Measurements from ENCODE around the gene RFLNA.

Gene RFLNA

DNA sequence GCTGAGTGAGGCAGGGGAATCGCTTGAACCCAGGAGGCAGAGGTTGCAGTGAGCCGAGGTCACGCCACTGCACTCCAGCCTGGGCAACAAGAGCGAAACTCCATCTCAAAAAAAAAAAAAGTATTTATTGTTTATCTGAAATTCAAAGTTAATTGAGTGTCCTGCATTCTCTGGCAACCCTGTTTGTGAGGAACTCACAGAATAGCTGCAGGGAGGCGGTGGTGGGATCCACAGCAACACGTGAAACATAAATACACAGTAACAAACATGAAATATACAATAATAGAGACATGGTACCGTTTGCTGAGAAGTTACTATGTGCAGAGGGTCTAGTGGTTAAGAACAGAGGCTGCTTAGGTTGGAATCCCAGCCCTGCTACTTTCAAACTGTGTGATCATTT, 43.7 kb upstream of the RFLNA start:
- Histone ChIP-seq H3K27me3 (ENCODE audit: insufficient read depth, low read length, poor library complexity, severe bottlenecking) (no peaks in the 10 kb centered on the region), H3F3A (ENCODE audit: low read depth) (no peaks in the 10 kb centered on the region), H3K36me3 (ENCODE audit: insufficient read depth, low read length) (no peaks in the 10 kb centered on the region)

GRCh38 chr12:124252964-124253363, 41.9 kb upstream of the RFLNA start:
- Histone ChIP-seq H3K9me3 (ENCODE audit: insufficient read depth, low read depth, low read length) (no peaks in the 10 kb centered on the region), H3K36me3 (ENCODE audit: insufficient read depth, low read length) (no peaks in the 10 kb centered on the region), H3F3A (ENCODE audit: low read depth) (no peaks in the 10 kb centered on the region), H3K4me3 (ENCODE audit: low read length, poor library complexity, severe bottlenecking) (no peak overlapping the region), H3K4me1 (ENCODE audit: insufficient read depth, low read length, poor library complexity, severe bottlenecking) (no peaks in the 10 kb centered on the region), H2AFZ (ENCODE audit: low read length) (no peak overlapping the region), H3K27me3 (ENCODE audit: insufficient read depth, low read length, poor library complexity, severe bottlenecking) (no peaks in the 10 kb centered on the region), H3K4me2 (ENCODE audit: low read depth, low read length, poor library complexity, severe bottlenecking) (no peak overlapping the region), H3K9ac (ENCODE audit: low read depth, low read length, poor library complexity, severe bottlenecking) (no peak overlapping the region), H4K20me1 (ENCODE audit: insufficient read depth, low read length, poor library complexity, severe bottlenecking) (no peaks in the 10 kb centered on the region), H3K79me2 (ENCODE audit: insufficient read depth, low read length) (no peaks in the 10 kb centered on the region), H3K9me2 (replicated peaks; ENCODE audit: low read depth, low read length) (no peaks in the 10 kb centered on the region)
- TF ChIP-seq, protein P1, sequence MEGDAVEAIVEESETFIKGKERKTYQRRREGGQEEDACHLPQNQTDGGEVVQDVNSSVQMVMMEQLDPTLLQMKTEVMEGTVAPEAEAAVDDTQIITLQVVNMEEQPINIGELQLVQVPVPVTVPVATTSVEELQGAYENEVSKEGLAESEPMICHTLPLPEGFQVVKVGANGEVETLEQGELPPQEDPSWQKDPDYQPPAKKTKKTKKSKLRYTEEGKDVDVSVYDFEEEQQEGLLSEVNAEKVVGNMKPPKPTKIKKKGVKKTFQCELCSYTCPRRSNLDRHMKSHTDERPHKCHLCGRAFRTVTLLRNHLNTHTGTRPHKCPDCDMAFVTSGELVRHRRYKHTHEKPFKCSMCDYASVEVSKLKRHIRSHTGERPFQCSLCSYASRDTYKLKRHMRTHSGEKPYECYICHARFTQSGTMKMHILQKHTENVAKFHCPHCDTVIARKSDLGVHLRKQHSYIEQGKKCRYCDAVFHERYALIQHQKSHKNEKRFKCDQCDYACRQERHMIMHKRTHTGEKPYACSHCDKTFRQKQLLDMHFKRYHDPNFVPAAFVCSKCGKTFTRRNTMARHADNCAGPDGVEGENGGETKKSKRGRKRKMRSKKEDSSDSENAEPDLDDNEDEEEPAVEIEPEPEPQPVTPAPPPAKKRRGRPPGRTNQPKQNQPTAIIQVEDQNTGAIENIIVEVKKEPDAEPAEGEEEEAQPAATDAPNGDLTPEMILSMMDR (conservative IDR thresholded peaks at IDR 0.05; ENCODE audit: low read length): no peak
- TF ChIP-seq EZH2phosphoT487 (IDR thresholded peaks at IDR 0.05; ENCODE audit: borderline replicate concordance): no peak

More for the DNA sequence above, 43.7 kb upstream of the RFLNA start:
- no peaks in the 10 kb centered on the region for H4K20me1 ChIP-seq (ENCODE audit: insufficient read depth, low read length, poor library complexity, severe bottlenecking)
- no peak for TF ChIP-seq EZH2phosphoT487 (IDR thresholded peaks at IDR 0.05; ENCODE audit: borderline replicate concordance)
- TF ChIP-seq, protein P1 (conservative IDR thresholded peaks at IDR 0.05; ENCODE audit: low read length): no peak
- no peaks in the 10 kb centered on the region for H3K4me1 ChIP-seq (ENCODE audit: insufficient read depth, low read length, poor library complexity, severe bottlenecking)
- H3K9ac ChIP-seq (ENCODE audit: low read depth, low read length, poor library complexity, severe bottlenecking): no peak overlapping the region
- no peak overlapping the region for H3K4me3 ChIP-seq (ENCODE audit: low read length, poor library complexity, severe bottlenecking)
- H2AFZ ChIP-seq (ENCODE audit: low read length): no peak overlapping the region
- no peaks in the 10 kb centered on the region for H3K79me2 ChIP-seq (ENCODE audit: insufficient read depth, low read length)
- no peak overlapping the region for H3K4me2 ChIP-seq (ENCODE audit: low read depth, low read length, poor library complexity, severe bottlenecking)
- no peaks in the 10 kb centered on the region for H3K9me2 ChIP-seq (replicated peaks; ENCODE audit: low read depth, low read length)
- no peaks in the 10 kb centered on the region for H3K9me3 ChIP-seq (ENCODE audit: insufficient read depth, low read depth, low read length)

GRCh38 chr12:124254126-124254525, 40.8 kb upstream of the RFLNA start:
- H3F3A ChIP-seq (ENCODE audit: low read depth): no peaks in the 10 kb centered on the region
- no peaks in the 10 kb centered on the region for H3K27me3 ChIP-seq (ENCODE audit: insufficient read depth, low read length, poor library complexity, severe bottlenecking)
- no peaks in the 10 kb centered on the region for H3K9me2 ChIP-seq (replicated peaks; ENCODE audit: low read depth, low read length)
- no peak overlapping the region for H2AFZ ChIP-seq (ENCODE audit: low read length)
- H3K4me2 ChIP-seq (ENCODE audit: low read depth, low read length, poor library complexity, severe bottlenecking): no peak overlapping the region
- no peaks in the 10 kb centered on the region for H3K36me3 ChIP-seq (ENCODE audit: insufficient read depth, low read length)
- TF ChIP-seq, protein P1 (conservative IDR thresholded peaks at IDR 0.05; ENCODE audit: low read length): no peak
- no peak for TF ChIP-seq EZH2phosphoT487 (IDR thresholded peaks at IDR 0.05; ENCODE audit: borderline replicate concordance)
- no peaks in the 10 kb centered on the region for H3K79me2 ChIP-seq (ENCODE audit: insufficient read depth, low read length)
- no peak overlapping the region for H3K9ac ChIP-seq (ENCODE audit: low read depth, low read length, poor library complexity, severe bottlenecking)
- H4K20me1 ChIP-seq (ENCODE audit: insufficient read depth, low read length, poor library complexity, severe bottlenecking): no peaks in the 10 kb centered on the region
- no peaks in the 10 kb centered on the region for H3K4me1 ChIP-seq (ENCODE audit: insufficient read depth, low read length, poor library complexity, severe bottlenecking)
- H3K9me3 ChIP-seq (ENCODE audit: insufficient read depth, low read depth, low read length): no peaks in the 10 kb centered on the region
- no peak overlapping the region for H3K4me3 ChIP-seq (ENCODE audit: low read length, poor library complexity, severe bottlenecking)
